Fibroblast of lung (primary cell): ENCODE data around the gene TGFB1. TPM values are rescaled to one million over a fixed set of nuclear protein-coding genes. Genes with fewer than 3 reads are reported as not detected.

Experiments
- DNase-seq, 2 donors: peaks; one replicate each; pipeline versions ENCODE4 v3.0.0 to v3.0.0-alpha.2; 2010; ENCODE audit warnings: low read depth in 2 of 2
- H2AFZ ChIP-seq: 2 replicates; pipeline ENCODE4 v1.5.1; 2012; ENCODE audit warnings: low read length, control low read depth, inconsistent platforms
- H3K27ac ChIP-seq: 2 replicates; pipeline ENCODE4 v1.5.1; 2011; ENCODE audit warnings: low read length, control low read depth; ENCODE audit not compliant: insufficient read depth
- H3K27me3 ChIP-seq: 2 replicates; pipeline ENCODE4 v1.5.1; 2011; ENCODE audit warnings: mild to moderate bottlenecking, low read length; ENCODE audit not compliant: control insufficient read depth, insufficient read depth
- H3K36me3 ChIP-seq: 2 replicates; pipeline ENCODE4 v1.5.1; 2011; ENCODE audit warnings: low read length; ENCODE audit not compliant: control insufficient read depth, insufficient read depth
- H3K4me1 ChIP-seq: 2 replicates; pipeline ENCODE4 v1.5.1; 2011; ENCODE audit warnings: low read length; ENCODE audit not compliant: control insufficient read depth, insufficient read depth; ENCODE audit errors: extremely low read depth
- H3K4me2 ChIP-seq: 2 replicates; pipeline ENCODE4 v1.5.1; 2011; ENCODE audit warnings: low read length, control low read depth; ENCODE audit not compliant: insufficient read depth; ENCODE audit errors: extremely low read depth
- H3K4me3 ChIP-seq, 4 experiments: fragments of 200-600 bp in 1 of 4; sonication (generic) in 1 of 4; replicated peaks in 1 of 4; 2 replicates each; pipeline ENCODE4 v1.5.1; 2011 to 2016; ENCODE audit warnings: low read length in 4 of 4, low read depth in 3 of 4, mild to moderate bottlenecking in 3 of 4, control low read depth in 2 of 4, inconsistent platforms in 1 of 4, mixed read lengths in 1 of 4; ENCODE audit not compliant: insufficient read depth in 1 of 4; ENCODE audit errors: control extremely low read depth in 1 of 4
- H3K79me2 ChIP-seq: 2 replicates; pipeline ENCODE4 v1.5.1; 2012; ENCODE audit warnings: mild to moderate bottlenecking, low read length, inconsistent platforms; ENCODE audit not compliant: control insufficient read depth, insufficient read depth
- H3K9ac ChIP-seq: 2 replicates; pipeline ENCODE4 v1.5.1; 2011; ENCODE audit warnings: mild to moderate bottlenecking, low read length, control low read depth; ENCODE audit not compliant: insufficient read depth
- H3K9me3 ChIP-seq: 2 replicates; pipeline ENCODE4 v1.5.1; 2012; ENCODE audit warnings: low read depth, low read length; ENCODE audit not compliant: control insufficient read depth, insufficient read depth
- H4K20me1 ChIP-seq: 2 replicates; pipeline ENCODE4 v1.5.1; 2011; ENCODE audit warnings: low read length; ENCODE audit not compliant: control insufficient read depth, insufficient read depth; ENCODE audit errors: extremely low read depth
- CTCF ChIP-seq, 2 donors: IDR thresholded peaks in 1 of 2; conservative IDR thresholded peaks in 1 of 2; 1 replicate in 1 of 2; 2 replicates in 1 of 2; pipeline ENCODE4 v1.5.1; 2011 to 2012; ENCODE audit warnings: low read length in 2 of 2, control low read depth in 1 of 2, inconsistent platforms in 1 of 2, low read depth in 1 of 2, mild to moderate bottlenecking in 1 of 2
- EZH2 ChIP-seq: IDR thresholded peaks from 2 replicates; pipeline ENCODE4 v1.5.1; 2012; ENCODE audit warnings: low read length, control low read depth, mild to moderate bottlenecking; ENCODE audit errors: missing control alignments
- polyA plus RNA-seq, 2 donors: library from polyadenylated mRNA; depleted of rRNA in 1 of 2; stranded (reverse) in 1 of 2; unstranded in 1 of 2; fragments of >200 nt; gene quantifications; 2 replicates each; pipeline ENCODE4 v1.2.1, GENCODE V29; 2011 to 2012; ENCODE audit warnings: missing spikeins in 1 of 2
- total RNA-seq: library from RNA; depleted of rRNA; stranded (reverse); fragments of >200 nt; gene quantifications from 2 replicates; pipeline ENCODE4 v1.2.1, GENCODE V29; 2014

Gene TGFB1
- total and polyA plus RNA-seq, 2 donors (not counting 1 experiment from before 2014, with no cell fraction given): 4.2 to 14.4 TPM

GRCh38 chr19:41362143-41362847 lies 8.6 kb upstream of the TGFB1 start:
- Histone ChIP-seq H3K27me3 (no peaks in the 10 kb centered on the region), H4K20me1 (no peaks in the 10 kb centered on the region), H3K4me2 (no peak overlapping the region), H3K79me2 (peaks cover 13% of the 10 kb centered on the region), H2AFZ (no peak overlapping the region), H3K4me1 (peaks cover 2% of the 10 kb centered on the region), H3K9ac (no peak overlapping the region), H3K36me3 (no peaks in the 10 kb centered on the region), H3K4me3 (no peak overlapping the region), H3K27ac (no peak overlapping the region), H3K9me3 (no peaks in the 10 kb centered on the region)
- DNase-seq: no peak
- TF ChIP-seq EZH2 (no peak), CTCF (conservative IDR thresholded peaks at IDR 0.05 in 1 of 2, IDR thresholded peaks at IDR 0.05 in 1 of 2; ENCODE audit: low read depth in 1 of 2, low read length in 2 of 2) (no peak)

- peaks cover 3% of the 10 kb centered on the region for H3K79me2 ChIP-seq
- H3K4me2 ChIP-seq: no peak overlapping the region
- no peaks in the 10 kb centered on the region for H4K20me1 ChIP-seq
- peaks cover 2% of the 10 kb centered on the region for H3K4me1 ChIP-seq
- no peak for TF ChIP-seq EZH2
- H3K9ac ChIP-seq: no peak overlapping the region
- DNase-seq: no peak
- no peak overlapping the region for H3K4me3 ChIP-seq
- H3K36me3 ChIP-seq: no peaks in the 10 kb centered on the region
- H3K27me3 ChIP-seq: no peaks in the 10 kb centered on the region
- no peaks in the 10 kb centered on the region for H3K9me3 ChIP-seq
- H3K27ac ChIP-seq: no peak overlapping the region
- H2AFZ ChIP-seq: no peak overlapping the region
Observed at GRCh38 chr19:41359741-41360140, 6.0 kb upstream of the TGFB1 start.

- Histone ChIP-seq H3K4me2 (no peak overlapping the region), H3K9ac (no peak overlapping the region), H3K27ac (no peak overlapping the region), H3K79me2 (peaks cover 5% of the 10 kb centered on the region), H2AFZ (no peak overlapping the region), H4K20me1 (no peaks in the 10 kb centered on the region), H3K4me3 (no peak overlapping the region), H3K36me3 (no peaks in the 10 kb centered on the region), H3K27me3 (no peaks in the 10 kb centered on the region), H3K9me3 (no peaks in the 10 kb centered on the region), H3K4me1 (no peaks in the 10 kb centered on the region)
- TF ChIP-seq EZH2 (no peak), CTCF (conservative IDR thresholded peaks at IDR 0.05 in 1 of 2, IDR thresholded peaks at IDR 0.05 in 1 of 2; ENCODE audit: low read depth in 1 of 2, low read length in 2 of 2) (no peak)
- DNase-seq: no peak
Observed at GRCh38 chr19:41357746-41358145, 4.0 kb upstream of the TGFB1 start.
